ENCODE data around the gene TDRD9.
"Not testable (repeated sequence)": the region's sequence is repeated elsewhere in the genome, so short reads cannot be mapped to it uniquely, and the experiment has no call there.

- TF ChIP-seq, protein P1, sequence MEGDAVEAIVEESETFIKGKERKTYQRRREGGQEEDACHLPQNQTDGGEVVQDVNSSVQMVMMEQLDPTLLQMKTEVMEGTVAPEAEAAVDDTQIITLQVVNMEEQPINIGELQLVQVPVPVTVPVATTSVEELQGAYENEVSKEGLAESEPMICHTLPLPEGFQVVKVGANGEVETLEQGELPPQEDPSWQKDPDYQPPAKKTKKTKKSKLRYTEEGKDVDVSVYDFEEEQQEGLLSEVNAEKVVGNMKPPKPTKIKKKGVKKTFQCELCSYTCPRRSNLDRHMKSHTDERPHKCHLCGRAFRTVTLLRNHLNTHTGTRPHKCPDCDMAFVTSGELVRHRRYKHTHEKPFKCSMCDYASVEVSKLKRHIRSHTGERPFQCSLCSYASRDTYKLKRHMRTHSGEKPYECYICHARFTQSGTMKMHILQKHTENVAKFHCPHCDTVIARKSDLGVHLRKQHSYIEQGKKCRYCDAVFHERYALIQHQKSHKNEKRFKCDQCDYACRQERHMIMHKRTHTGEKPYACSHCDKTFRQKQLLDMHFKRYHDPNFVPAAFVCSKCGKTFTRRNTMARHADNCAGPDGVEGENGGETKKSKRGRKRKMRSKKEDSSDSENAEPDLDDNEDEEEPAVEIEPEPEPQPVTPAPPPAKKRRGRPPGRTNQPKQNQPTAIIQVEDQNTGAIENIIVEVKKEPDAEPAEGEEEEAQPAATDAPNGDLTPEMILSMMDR (conservative IDR thresholded peaks at IDR 0.05; ENCODE audit: low read depth, low read length), result not testable (repeated sequence)
- not testable (repeated sequence) for TF ChIP-seq MXI1 (IDR thresholded peaks at IDR 0.05; ENCODE audit: borderline replicate concordance, low read depth, low read length)
Observed at GRCh38 chr14:103921855-103922200, 6.4 kb upstream of the TDRD9 start.

Data from IMR-90 (cell line).